GM21737 (cell line): ENCODE measurements around the gene MEMO1.
"Not testable (repeated sequence)": the region's sequence is repeated elsewhere in the genome, so short reads cannot be mapped to it uniquely, and the experiment has no call there.

ENCODE experiments used
- ATAC-seq: cut with Tn5 transposase; IDR thresholded peaks from one replicate; pipeline ENCODE4 v1.9.1; 2021; ENCODE audit warnings: mild to moderate bottlenecking, moderate library complexity; ENCODE audit not compliant: unreplicated experiment

MEMO1 gene

GRCh38 chr2:32010670-32011484 is at the start of gene MEMO1:
Gene MEMO1 (minus strand): TSS chr2:32011008. CDS start chr2:32010247, 761 bp downstream.
- peak; percentile 55 for ATAC-seq

- ATAC-seq, result no peak
Observed at GRCh38 chr2:32060266-32060665, 49.5 kb upstream of the MEMO1 start.

GRCh38 chr2:32058130-32058529 is 47.3 kb upstream of the MEMO1 start:
- ATAC-seq, result no peak

- not testable (repeated sequence) for ATAC-seq
Observed at GRCh38 chr2:32054583-32054982, 43.8 kb upstream of the MEMO1 start.

- no peak for ATAC-seq
Observed at GRCh38 chr2:32051836-32052439, 41.1 kb upstream of the MEMO1 start.

GRCh38 chr2:32043561-32043960 is 32.8 kb upstream of the MEMO1 start:
- ATAC-seq, result no peak

GRCh38 chr2:32039447-32040219 is 28.8 kb upstream of the MEMO1 start, which contains the start of gene DPY30:
Gene DPY30 (minus strand): TSS chr2:32039805. CDS start chr2:32039456, 349 bp downstream.
- peak; percentile 88 for ATAC-seq

- ATAC-seq, result not testable (repeated sequence)
Observed at GRCh38 chr2:32034198-32034887, 23.5 kb upstream of the MEMO1 start.

GRCh38 chr2:32018789-32019482 is 8.1 kb upstream of the MEMO1 start:
- ATAC-seq, result not testable (repeated sequence)

GRCh38 chr2:32012872-32013271 is 2.1 kb upstream of the MEMO1 start:
- ATAC-seq, result no peak

- no peak for ATAC-seq
Observed at GRCh38 chr2:32011485-32011960, 715 bp upstream of the MEMO1 start.

GRCh38 chr2:32010280-32010669 is 533 bp downstream of the MEMO1 start:
- ATAC-seq, result peak; percentile 41

- peak; percentile 24 for ATAC-seq
Observed at GRCh38 chr2:32009516-32010256, 1.1 kb downstream of the MEMO1 start.

- ATAC-seq, result no peak
Observed at GRCh38 chr2:32008805-32009515, 1.8 kb downstream of the MEMO1 start.

GRCh38 chr2:32007121-32007391 is 3.8 kb downstream of the MEMO1 start:
- ATAC-seq, result no peak

GRCh38 chr2:32005371-32005976 is 5.3 kb downstream of the MEMO1 start:
- no peak for ATAC-seq

- ATAC-seq, result no peak
Observed at GRCh38 chr2:32003791-32004190, 7.0 kb downstream of the MEMO1 start.

GRCh38 chr2:32002406-32002805 is 8.4 kb downstream of the MEMO1 start:
- no peak for ATAC-seq

GRCh38 chr2:31999438-31999837 is 11.4 kb downstream of the MEMO1 start:
- no peak for ATAC-seq
